Mucosa of stomach (tissue), 1 donor: ENCODE data around the gene OR6C75.
"Not testable (repeated sequence)": the region's sequence is repeated elsewhere in the genome, so short reads cannot be mapped to it uniquely, and the experiment has no call there.

Source experiments
- H3K27me3 ChIP-seq: one replicate; pipeline ENCODE4 v1.7.0; 2013; ENCODE audit warnings: mild to moderate bottlenecking, low read length; ENCODE audit not compliant: control insufficient read depth, insufficient read depth
- H3K36me3 ChIP-seq: one replicate; pipeline ENCODE4 v1.7.0; 2013; ENCODE audit warnings: low read length; ENCODE audit not compliant: control insufficient read depth, insufficient read depth
- H3K4me1 ChIP-seq: one replicate; pipeline ENCODE4 v1.7.0; 2013; ENCODE audit warnings: mild to moderate bottlenecking, low read length; ENCODE audit not compliant: control insufficient read depth, insufficient read depth
- H3K4me3 ChIP-seq: one replicate; pipeline ENCODE4 v1.7.0; 2013; ENCODE audit warnings: low read length
- H3K9ac ChIP-seq: one replicate; pipeline ENCODE4 v1.7.0; 2013; ENCODE audit warnings: mild to moderate bottlenecking, low read length, moderate library complexity
- H3K9me3 ChIP-seq: one replicate; pipeline ENCODE4 v1.7.0; 2013; ENCODE audit warnings: mild to moderate bottlenecking, low read length, moderate library complexity; ENCODE audit not compliant: control insufficient read depth
- donor health status: Pancreatic carcinoma.

Gene OR6C75

GRCh38 chr12:55362675-55363074, at the start of gene OR6C75:
Gene OR6C75 (plus strand): TSS chr12:55362975. CDS start chr12:55365111, 2,136 bp downstream.
- Histone ChIP-seq H3K4me1 (no peaks in the 10 kb centered on the region), H3K9me3 (no peaks in the 10 kb centered on the region)

DNA sequence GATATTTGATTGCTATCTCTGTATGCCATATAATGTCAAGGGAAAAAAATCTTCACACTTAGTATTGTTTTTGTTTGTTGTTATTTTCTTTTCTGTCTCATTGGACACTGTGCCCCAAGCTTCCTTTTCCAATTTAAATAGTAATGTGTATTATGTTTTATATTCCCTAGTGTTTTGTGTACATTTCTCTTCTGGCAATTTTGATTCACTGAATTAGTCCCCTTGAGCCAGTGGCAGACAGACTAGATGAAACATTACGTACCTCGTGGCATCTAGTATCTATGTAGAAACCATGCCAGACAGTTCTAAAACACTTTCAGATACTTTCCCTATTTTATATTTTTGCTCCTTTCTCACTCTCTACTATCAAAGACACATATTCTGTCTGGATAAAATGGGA, 48.7 kb upstream of the OR6C75 start, which contains the start of gene OR6C1:
Gene OR6C1, plus strand, starts transcription at position 301 of the 400 bp plus-strand sequence. CDS start 6,257 bp downstream, outside the sequence.
- Histone ChIP-seq H3K9ac (no peak within 1 kb of the TSS), H3K27me3 (no peaks in the 10 kb centered on the region), H3K36me3 (no peaks in the 10 kb centered on the region), H3K4me3 (no peak within 1 kb of the TSS), H3K9me3 (no peaks in the 10 kb centered on the region), H3K4me1 (no peaks in the 10 kb centered on the region)

More at GRCh38 chr12:55362675-55363074, at the start of gene OR6C75:
- Histone ChIP-seq H3K36me3 (no peaks in the 10 kb centered on the region), H3K9ac (no peak within 1 kb of the TSS), H3K27me3 (no peaks in the 10 kb centered on the region), H3K4me3 (no peak within 1 kb of the TSS)

DNA sequence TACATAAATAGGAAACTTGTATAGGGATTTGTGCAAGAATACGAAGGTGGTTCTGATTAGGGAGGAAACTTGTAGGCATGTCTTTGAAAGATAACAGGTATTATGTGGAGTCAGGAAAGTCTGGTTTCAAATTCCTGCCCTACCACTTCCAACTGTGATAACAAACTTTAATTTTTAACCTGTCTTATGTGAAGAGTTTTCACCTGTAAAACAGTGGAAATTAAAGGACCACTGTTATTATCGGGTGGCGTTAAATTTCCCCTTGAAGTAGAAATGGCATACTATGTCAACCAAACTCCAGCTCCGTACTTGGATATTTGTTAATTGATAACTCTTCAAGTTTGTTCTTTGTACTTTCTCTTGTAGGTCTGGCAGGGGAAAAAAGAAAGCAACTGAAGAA, 42.6 kb upstream of the OR6C75 start:
- no peaks in the 10 kb centered on the region for H3K27me3 ChIP-seq
- no peaks in the 10 kb centered on the region for H3K4me1 ChIP-seq
- no peaks in the 10 kb centered on the region for H3K36me3 ChIP-seq
- no peak overlapping the region for H3K4me3 ChIP-seq
- no peaks in the 10 kb centered on the region for H3K9me3 ChIP-seq
- no peak overlapping the region for H3K9ac ChIP-seq

DNA sequence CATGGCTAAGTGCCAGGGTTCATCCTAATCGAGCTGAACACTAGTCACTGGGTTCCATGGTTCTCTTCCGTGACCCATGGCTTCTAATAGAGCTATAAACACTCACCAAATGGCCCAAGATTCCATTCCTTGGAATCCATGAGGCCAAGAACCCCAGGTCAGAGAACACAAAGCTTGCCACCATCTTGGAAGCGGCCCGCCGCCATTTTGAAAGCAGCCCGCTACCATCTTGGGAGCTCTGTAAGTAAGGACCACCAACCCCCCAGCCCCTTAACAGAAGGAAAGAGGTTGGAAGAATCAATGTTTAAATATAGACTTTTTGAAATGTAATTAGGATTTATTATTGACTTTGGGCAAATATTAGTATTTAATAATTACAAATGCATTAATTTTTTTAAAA, 37.0 kb upstream of the OR6C75 start:
- not testable (repeated sequence) for H3K4me1 ChIP-seq, H3K36me3 ChIP-seq, H3K27me3 ChIP-seq, H3K9me3 ChIP-seq, H3K4me3 ChIP-seq, H3K9ac ChIP-seq

DNA sequence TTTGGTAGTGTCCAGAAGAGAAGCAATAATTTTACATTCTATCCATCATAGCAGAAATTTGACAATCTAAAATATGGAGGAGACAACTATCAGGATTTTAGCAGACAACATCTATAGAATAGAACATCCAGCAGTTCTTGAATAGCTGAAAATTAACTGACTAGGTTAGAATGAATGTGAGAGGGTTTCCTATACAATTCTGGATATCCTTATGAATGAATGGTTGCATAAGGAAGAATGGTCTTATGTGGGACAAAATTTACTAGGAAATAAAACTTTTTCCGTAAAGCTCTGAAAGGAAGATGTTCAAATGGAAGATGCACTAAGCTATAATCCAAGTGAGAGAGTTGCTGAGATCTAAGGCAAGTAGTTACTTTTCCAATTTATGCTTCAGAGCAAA, 32.3 kb upstream of the OR6C75 start, which contains the start of gene OR6C3:
Gene OR6C3, plus strand, starts transcription at position 301 of the 400 bp plus-strand sequence. CDS start 955 bp downstream, outside the sequence.
- no peaks in the 10 kb centered on the region for H3K9me3 ChIP-seq
- H3K4me1 ChIP-seq = no peaks in the 10 kb centered on the region
- H3K4me3 ChIP-seq = no peak within 1 kb of the TSS
- H3K27me3 ChIP-seq = no peaks in the 10 kb centered on the region
- no peaks in the 10 kb centered on the region for H3K36me3 ChIP-seq
- H3K9ac ChIP-seq = no peak within 1 kb of the TSS

GRCh38 chr12:55336002-55336401, 26.8 kb upstream of the OR6C75 start:
- Histone ChIP-seq H3K4me3 (no peak overlapping the region), H3K9ac (no peak overlapping the region), H3K9me3 (no peaks in the 10 kb centered on the region), H3K36me3 (no peaks in the 10 kb centered on the region), H3K27me3 (no peaks in the 10 kb centered on the region), H3K4me1 (no peaks in the 10 kb centered on the region)

- H3K4me1 ChIP-seq, H3K9me3 ChIP-seq: not testable (repeated sequence)
These were observed 7.4 kb upstream of the OR6C75 start for GRCh38 chr12:55355338-55355737.

GRCh38 chr12:55365086-55365485, 2.3 kb downstream of the OR6C75 start:
- H3K4me1 ChIP-seq = no peaks in the 10 kb centered on the region
- H3K36me3 ChIP-seq = no peaks in the 10 kb centered on the region
- H3K4me3 ChIP-seq = no peak overlapping the region
- no peak overlapping the region for H3K9ac ChIP-seq
- no peaks in the 10 kb centered on the region for H3K27me3 ChIP-seq
- H3K9me3 ChIP-seq = no peaks in the 10 kb centered on the region

More at GRCh38 chr12:55355338-55355737, 7.4 kb upstream of the OR6C75 start:
- not testable (repeated sequence) for H3K4me3 ChIP-seq, H3K27me3 ChIP-seq, H3K36me3 ChIP-seq, H3K9ac ChIP-seq

- H3K4me3 ChIP-seq = no peak overlapping the region
- no peaks in the 10 kb centered on the region for H3K36me3 ChIP-seq
- H3K27me3 ChIP-seq = no peaks in the 10 kb centered on the region
- H3K9ac ChIP-seq = no peak overlapping the region
- H3K9me3 ChIP-seq = no peaks in the 10 kb centered on the region
- H3K4me1 ChIP-seq = no peaks in the 10 kb centered on the region
These were observed 9.7 kb downstream of the OR6C75 start for GRCh38 chr12:55372521-55372920.

DNA sequence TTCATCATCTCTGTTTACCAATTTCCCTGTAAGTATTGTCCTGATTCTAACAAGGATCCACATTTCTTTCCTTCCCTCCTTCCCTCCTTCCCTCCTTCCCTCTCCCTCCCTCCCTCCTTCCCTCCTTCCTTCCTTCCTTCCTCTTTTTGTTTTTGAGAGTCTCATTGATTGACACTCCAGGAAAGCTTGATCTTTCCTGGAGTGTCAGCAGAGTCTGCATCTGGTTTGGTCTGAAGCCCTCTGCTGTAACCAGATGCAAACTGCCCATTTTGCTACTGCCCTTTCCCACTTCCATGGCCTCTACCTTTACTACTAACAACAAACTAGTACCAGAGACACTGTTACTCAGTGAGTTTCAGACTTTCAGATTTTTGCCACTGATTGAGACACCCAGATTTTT, 23.1 kb downstream of the OR6C75 start:
- Histone ChIP-seq H3K4me1 (no peaks in the 10 kb centered on the region), H3K27me3 (no peaks in the 10 kb centered on the region), H3K9me3 (no peaks in the 10 kb centered on the region), H3K36me3 (no peaks in the 10 kb centered on the region), H3K9ac (no peak overlapping the region), H3K4me3 (no peak overlapping the region)

- no peak overlapping the region for H3K4me3 ChIP-seq
- H3K9ac ChIP-seq = no peak overlapping the region
- H3K27me3 ChIP-seq = no peaks in the 10 kb centered on the region
- no peaks in the 10 kb centered on the region for H3K4me1 ChIP-seq
- no peaks in the 10 kb centered on the region for H3K9me3 ChIP-seq
- no peaks in the 10 kb centered on the region for H3K36me3 ChIP-seq
These were observed 29.4 kb downstream of the OR6C75 start for GRCh38 chr12:55392032-55392795.

DNA sequence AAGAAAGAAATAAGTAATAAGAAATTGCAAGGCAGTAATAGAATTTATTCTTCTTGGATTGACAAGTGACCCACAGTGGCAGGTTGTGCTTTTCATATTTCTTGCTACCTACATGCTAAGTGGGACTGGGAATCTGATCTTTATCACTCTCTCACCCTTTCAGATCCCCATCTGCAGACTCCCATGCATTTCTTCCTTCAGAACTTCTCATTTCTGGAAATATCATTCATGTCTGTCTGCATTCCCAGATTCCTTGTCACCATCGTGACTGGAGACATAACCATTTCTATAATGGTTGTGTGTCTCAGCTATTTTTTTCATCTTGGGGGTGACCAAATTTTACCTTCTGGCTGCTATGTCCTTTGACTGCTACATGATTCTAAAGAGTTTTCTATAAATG, 33.6 kb downstream of the OR6C75 start:
- Histone ChIP-seq H3K9ac (no peak overlapping the region), H3K4me1 (no peaks in the 10 kb centered on the region), H3K27me3 (no peaks in the 10 kb centered on the region), H3K36me3 (no peaks in the 10 kb centered on the region), H3K9me3 (no peaks in the 10 kb centered on the region), H3K4me3 (no peak overlapping the region)
